HG02571 (cell line): ENCODE data around the gene MIB2.

Experiments used
- ATAC-seq: cut with Tn5 transposase; IDR thresholded peaks from one replicate; pipeline ENCODE4 v1.9.1; 2021; ENCODE audit warnings: mild to moderate bottlenecking, moderate library complexity; ENCODE audit not compliant: unreplicated experiment

Gene MIB2

DNA sequence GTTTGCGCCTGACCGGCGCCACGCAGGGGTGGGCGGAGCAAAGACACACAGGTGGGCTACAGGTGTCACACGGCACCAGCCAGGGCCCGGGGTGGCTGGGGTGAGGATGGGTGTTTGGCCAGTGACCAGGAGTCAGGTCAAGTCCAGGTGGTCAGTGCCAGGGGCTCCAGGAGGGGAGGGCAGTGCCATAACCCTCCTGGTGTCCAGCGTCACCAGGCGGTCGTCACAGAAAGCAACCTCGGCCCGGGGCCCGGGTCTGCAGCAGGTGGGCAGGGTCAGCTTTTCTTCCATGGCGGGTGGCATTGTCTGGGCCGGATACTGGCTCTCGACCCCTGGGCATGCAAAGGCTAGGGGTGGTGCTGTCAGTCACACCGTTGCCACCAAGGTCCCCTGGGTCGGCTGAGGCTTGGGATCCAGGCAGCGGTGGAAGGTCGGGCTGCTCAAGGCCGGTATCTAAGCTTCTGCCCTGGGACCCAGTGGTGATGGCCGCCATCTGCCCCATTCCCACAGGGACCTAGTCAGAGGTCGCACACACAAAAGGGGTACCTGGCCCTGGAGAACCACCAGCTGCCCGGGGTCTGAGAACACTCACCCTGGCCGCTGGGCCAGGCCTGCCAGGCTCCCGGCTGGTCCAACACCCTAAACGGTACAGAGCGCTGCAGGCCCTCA is 17.1 kb upstream of the MIB2 start:
- ATAC-seq, result no peak

DNA sequence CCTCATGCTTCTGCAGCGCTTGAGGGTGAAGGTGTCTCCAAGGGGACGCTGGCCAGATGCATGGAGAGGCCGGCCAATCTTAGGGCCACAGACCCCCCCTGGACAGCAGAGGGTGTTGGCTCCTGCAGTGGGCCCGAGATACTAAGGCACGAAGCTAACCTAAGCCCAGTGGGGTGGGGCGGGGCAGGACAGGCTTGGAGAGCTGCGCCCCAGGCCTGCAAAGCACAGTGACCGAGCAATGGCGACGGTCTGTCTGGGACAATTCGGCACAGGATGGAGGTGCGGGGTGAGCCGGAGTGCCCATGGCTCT is 16.6 kb upstream of the MIB2 start:
- ATAC-seq, result no peak

DNA sequence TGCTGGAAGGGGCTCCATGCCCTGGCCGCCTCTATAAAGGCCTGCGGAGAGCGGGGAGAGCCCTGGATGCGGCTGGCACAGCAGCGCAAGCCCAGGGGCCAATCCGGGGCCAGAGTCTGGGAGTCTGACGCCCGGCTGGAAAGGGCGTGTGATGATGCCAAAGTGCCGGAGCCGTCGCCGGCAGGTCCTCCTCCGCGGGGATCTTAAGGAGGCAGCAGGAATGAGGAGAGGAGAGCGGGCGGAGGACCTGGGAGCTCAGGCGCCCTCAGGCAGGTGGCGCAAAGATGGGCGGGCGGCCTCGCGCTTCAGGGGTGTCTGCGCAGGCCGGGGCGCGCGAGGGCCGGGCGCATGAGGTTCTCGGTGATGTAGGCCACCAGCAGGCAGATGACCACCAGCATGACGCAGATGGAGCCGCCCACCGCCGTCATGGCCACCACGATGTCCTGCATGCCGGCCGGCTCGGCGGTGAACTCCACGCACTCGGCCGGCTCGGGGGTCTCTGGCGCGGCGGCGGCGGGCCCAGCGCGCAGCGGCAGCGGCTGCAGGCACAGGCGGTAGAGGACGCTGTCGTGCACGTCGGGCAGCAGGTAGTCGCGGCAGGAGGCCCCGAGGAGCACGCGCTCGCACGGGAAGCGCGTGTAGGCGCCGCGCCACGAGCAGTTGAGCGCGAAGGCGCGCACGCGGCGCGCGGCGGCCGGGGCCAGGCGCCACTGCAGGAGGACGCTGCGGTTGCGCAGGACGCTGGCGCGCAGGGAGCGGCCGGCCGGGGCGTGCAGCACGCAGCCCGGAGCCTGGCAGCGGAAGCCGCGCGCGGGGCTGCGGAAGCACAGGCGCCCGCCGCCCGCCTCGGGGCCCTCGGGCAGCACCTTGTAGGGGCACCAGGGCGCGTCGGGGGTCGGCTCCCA is 16.0 kb upstream of the MIB2 start:
- no peak for ATAC-seq

DNA sequence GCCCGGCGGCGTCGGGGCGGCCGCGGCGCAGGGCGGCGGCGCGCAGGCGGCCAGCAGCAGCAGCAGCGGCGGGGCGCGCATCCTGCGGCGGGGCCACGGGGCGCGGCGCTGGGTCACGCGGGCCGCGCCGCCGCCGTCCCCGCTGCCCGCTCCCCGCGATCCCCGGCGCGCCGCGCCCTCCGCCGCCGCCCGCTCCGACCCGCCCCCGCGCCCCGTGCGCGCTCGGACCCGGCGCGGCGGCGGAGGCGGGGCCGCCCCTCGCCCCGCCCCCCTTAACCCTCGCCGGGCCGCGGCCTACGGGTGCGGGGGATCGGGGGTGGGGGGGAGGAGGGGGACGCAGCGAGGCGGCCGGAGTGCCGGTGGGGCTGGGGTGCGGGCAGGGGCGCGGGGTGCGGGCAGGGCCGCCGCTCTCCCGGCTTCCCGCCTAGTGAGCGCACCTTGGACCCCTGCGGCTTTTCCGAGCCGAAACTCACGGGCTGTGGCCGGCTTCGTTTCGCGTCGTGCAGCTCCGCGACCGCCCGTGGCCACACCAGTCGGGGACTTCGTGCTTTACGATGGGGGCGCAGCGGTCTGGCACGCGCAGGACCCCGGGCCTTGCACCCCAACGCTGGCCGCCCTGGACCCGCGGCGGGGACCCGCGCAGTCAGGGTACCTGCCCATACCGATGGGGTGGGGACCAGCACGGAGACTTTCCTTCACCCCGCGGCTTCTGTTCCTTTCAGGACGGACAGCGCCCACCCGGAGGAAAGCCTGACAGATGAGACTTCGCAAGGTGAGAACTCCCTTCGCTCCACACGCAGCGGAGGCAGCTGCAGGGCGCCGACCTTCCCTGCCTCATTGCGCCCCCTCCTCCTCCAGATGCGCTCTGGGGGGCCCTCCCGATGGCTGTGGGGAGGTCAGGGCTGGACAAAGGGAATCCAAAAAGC is 15.1 kb upstream of the MIB2 start, which contains the start of gene FNDC10:
Gene FNDC10 (minus strand): TSS at position 201 of the 926 bp plus-strand sequence. CDS start 120 bp downstream, at position 81.
- no peak for ATAC-seq

DNA sequence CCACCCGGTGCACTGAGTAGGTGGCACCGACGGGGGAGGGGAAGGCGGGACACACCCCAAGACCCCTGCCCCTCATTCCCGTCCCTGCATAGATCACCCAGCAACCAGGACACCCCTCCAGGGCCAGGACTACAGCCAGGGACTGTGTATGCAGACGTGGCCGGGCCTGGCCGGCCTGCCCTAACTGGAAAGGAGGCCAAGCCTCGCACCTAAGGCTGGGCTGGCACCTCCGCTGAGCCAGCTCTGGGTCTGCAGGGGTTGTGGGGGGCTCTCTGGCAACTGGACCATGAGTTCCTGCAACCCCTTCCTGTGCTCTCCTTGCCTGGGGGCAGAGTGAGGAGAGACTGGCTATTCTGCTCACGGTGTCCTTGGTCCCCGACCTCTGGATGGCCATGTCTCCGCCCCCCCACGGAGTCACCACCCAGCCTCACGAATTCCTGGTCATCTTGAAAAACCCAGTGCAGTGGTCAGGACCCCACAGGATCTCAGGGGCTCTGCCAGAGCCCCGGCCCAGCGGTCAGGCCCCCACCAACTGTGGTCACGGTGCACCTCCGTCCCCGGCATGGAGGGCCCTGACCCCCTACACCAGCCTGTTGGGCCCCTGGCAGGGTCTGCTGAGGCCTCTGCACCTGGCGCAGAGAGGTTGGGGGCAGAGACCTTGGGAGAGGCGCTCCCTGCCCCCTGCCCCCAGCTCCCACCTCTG is 14.3 kb upstream of the MIB2 start:
- ATAC-seq, result no peak

DNA sequence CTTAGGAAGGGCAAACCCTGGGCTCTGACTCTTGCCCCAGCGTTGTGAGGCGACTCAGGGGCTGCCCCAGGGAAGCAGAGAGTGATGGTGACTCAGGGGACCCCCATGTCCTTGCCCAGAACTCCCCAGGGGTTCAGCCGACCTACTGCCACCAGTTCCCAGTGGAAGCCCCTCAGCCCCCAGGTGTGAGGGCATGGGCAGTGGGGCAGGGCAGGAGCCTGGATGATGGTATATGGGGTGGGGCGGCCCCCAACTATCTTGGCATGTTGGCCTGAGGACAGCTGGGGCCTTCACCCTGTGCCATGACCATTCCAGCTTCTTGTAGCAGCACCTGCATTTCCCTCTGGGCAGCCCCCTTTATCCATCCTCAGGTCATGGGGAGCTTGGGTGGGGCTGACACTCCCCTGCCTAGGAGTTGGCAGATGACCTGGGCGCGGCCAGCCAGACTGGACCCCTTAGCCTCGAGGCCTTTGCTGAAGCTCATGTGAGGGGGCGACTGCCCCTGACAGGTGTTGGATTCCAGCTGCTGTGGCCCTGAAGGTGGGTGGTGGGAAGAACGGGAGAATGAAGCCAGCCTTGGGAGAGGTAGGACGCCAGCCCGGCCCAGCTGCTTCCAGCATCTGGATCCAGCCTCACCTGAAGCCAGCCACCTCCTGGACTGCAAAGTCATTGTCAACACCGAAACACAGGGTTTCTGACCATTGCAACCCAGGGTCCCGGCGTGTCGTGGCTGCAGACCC is 13.6 kb upstream of the MIB2 start:
- ATAC-seq, result no peak

DNA sequence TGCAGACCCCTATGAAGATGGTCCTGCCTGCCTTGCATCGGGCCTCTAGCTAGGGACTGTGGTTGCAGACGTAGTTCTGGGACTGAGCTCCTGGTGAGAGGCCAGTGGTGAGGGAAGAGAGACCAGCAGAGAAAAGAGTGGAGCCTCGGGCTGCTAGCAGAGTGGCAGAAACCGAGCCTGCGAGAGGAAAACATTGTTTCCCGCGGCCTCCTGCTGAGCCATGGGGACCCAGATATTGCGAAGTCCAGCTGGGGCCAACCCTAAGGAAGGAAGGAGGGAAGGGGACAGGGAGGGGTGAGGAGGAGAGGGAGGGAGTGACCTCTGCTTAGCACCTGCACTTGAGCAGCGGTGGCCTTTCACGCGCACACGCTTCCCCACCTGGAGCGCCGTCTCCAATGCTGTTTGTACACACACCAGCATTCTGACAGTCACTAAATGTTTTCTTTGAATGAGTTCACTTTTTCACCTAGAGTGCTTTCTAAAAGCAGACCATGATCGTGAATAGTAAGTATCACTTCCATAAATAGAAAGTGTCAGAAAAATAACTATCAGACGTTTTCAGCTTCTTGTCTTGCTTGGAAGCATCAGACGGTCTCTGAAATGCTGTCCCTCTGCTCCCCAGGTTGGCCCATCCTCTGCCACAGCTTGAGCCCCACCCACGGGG is 12.9 kb upstream of the MIB2 start:
- no peak for ATAC-seq

DNA sequence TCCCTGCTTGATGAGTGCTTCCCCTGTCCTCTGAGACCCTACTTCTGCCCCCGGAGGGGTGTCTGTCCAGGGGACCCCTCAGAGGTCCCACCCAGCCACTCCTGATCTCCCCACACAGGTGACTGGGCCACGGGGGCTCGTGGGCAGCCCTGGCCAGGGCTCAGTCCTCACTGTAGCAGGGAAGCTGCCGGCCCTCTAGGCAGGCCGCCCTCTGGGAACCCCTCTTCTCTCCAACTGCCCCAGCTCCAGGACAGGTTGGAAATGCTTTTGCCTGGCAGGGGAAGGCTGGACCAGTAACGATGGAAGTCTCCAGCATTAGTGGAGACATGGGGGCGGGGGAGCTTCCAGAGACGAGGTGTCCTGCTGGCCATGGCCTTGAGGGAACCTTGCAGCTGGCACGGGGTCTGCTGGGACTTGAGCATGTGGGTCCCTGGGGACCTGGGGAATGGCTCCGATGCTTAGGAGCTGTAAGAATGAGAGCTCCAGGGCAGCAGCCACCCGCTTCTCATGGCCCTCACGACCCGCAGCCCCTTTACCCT is 12.3 kb upstream of the MIB2 start:
- ATAC-seq, result no peak

DNA sequence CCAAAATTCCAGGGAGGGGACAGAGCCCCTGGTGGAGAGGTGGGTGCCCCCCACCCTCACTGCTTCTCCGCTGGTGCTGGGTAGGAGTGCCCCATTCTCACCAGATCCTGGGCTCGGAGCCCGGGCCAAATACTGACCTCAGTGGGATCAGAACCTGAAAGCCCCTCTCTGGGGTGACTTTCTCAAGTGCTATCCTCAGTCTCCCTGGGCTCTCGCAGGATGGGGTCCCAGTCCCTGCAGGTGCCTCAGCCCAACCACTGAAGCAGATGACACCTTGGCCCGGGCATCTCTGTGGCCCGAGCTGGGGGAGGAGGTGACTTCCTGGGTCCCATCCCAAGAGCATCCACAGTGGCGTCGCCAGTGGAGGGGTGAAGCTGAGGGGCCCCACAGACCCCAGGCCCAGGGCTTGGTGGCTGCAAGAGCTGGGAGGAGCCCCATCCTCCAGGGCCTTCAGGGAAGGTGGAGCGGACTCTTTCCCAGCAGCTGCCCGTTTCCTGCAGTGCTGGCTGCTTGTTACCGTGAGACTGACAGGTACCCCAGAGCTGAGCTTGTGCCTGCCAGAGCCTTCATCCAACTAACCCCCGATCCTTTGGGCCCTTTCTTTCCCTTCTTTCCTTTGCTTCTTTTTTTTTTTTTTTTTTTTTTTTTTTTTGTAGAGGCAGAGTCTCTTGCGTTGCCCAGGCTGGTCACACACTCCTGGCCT is 11.5 kb upstream of the MIB2 start:
- ATAC-seq, result no peak

DNA sequence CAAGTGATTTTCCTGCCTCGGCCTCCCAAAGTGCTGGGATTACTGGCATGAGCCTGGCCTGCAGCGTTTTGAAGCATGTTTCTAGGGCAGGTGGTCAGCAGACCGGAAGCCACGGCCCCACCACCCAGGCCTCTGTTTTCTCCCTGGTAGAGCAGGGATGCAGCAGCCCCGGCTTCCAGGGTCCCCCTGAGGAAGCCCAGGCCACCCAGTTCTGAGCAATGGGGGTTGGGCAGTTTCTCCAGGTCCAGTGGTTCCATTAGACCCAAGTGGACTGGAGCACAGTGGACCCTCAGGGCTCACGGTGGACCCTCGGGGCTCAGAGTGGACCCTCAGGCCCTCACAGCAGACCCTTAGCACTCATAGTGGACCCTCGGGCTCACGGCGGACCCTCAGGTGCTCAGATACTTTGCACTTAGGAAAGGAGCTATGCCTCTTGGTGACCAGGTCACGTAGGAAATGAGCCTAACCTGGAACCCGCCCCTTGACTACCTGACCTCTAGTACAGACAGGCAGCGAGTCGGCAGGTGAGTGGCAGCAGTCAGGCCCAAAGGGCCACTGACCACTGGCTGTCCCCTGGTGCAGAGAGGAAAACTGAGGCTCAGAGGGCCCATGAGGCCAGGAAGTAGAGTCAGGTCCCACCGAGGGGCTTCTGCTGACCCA is 10.8 kb upstream of the MIB2 start:
- no peak for ATAC-seq

DNA sequence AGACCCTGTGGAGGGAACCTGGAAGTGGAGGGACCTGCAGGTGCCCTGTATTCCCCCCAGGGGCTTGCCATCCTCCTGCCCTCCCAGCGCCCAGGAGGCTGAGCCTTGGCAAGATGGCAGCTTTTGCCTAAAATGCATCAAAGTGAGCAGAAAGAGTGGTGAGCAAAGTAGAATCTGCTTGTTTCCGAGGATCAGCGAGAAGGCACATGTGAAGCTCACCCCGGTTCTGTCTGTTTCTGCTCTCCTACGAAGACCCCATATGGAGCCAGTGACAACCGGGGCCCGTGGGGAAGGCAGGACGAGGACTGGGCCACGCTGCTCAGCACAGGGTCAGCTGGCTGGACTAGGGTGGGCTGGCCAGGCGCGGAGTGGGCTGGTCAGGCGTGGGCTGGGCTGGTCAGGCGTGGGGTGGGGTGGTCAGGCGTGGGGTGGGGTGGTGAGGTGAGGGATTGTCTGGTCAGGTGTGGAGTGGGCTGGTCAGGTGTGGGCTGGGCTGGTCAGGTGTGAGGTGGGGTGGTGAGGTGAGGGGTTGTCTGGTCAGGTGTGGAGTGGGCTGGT is 10.2 kb upstream of the MIB2 start:
- no peak for ATAC-seq

DNA sequence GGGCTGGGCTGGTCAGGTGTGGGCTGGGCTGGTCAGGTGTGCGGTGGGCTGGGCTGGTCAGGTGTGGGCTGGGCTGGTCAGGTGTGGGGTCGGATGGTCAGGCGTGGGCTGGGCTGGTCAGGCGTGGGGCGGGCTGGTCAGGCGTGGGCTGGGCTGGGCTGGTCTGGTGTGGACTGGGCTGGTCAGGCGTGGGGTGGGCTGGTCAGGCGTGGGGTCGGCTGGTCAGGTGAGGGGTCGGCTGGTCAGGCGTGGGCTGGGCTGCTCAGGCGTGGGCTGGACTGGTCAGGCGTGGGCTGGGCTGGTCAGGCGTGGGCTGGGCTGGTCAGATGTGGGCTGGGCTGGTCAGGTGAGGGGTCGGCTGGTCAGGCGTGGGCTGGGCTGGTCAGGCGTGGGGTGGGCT is 9.6 kb upstream of the MIB2 start:
- no peak for ATAC-seq

DNA sequence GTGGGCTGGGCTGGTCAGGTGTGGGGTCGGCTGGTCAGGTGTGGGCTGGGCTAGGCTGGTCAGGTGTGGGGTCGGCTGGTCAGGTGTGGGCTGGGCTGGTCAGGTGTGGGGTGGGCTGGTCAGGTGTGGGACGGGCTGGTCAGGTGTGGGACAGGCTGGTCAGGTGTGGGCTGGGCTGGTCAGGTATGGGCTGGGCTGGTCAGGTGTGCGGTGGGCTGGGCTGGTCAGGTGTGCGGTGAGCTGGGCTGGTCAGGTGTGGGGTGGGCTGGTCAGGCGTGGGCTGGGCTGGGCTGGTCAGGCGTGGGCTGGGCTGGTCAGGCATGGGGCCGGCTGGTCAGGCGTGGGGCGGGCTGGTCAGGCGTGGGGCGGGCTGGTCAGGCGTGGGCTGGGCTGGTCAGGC is 9.1 kb upstream of the MIB2 start:
- ATAC-seq, result no peak

DNA sequence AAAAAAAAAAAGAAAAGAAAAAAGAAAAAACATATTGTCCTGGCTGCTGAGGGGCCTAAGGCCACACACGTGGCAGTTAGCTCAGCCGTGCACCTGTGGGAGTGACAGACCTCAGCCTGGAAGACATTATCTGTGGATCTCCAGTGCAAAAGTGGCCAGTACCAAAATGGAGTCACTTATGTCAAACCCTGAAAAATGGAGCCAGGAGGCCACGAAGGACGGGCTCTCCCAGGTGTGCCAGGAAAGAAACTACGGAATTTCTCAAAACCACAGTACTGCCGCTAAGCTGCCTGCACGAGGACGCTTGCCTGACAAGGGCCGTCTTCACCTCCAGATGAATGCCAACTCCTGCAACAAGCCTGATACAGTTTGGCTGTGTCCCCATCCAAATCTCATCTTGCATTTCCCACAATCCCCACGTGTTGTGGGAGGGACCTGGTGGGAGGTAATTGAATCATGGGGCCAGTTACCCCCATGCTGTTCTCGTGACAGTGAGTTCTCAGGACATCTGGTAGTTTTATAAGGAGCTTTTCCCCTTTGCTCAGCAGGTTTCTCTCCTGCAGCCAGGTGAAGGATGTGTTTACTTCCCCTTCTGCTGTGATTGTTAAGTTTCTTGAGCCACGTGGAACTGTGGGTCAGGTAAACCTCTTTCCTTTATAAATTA is 5.3 kb upstream of the MIB2 start:
- no peak for ATAC-seq

DNA sequence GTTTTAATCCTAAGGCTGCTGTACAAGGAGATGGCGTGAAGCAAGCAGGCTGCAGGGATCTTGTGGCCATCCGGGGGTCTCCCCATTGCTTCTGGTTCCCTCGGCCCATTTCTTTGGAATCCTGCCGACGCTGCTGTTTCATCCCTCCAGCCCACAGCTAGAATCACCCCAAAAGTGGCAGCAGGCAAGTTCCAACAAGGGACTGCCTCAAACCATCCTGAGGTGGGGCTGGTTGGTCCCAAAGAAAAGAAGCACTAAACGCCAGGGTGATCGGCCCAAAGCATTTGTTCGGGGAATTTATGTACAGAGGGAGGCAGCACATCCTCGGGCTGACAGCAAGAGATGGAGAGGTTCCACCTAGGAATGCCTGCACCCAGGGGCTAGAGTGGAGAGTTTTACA is 4.5 kb upstream of the MIB2 start:
- no peak for ATAC-seq

DNA sequence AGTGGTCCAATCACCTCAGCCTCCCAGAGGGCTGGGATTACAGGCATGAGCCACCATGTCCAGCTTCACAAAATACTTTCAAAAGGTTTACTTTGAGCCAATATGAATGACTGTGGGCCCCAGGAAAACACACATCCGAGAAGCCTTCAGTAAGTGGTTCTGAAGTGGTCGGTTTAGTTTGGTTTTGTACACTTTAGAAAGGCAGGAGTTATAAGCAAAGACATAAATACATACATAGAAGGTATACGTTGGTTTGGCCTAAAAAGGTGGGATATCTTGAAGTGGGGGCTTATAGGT is 3.2 kb upstream of the MIB2 start:
- ATAC-seq, result no peak

DNA sequence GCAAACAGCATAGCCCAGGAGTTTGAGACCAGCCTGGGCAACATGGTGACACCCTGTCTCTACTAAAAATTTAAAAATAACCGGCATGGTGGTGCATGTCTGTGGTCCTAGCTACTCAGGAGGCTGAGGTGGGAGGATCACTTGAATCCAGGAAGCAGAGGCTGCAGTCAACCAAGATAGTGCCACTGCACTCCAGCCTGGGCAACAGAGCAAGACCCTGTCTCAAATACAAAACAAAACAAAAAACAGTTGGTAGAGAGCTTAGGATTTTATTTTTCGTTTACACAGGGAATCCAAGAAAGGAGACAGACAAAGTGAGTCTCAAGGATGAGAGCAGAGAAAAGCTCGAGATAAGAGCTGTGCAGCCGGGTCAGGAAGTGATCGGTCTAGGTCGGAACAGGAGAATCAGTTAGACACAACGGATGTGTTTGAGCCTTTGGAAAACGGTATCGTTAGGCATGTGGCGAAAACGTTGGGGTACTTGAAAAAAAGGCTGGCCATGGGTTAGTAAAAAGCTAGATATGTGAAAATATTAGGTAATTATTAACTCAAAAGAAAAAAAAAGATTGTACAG is 1.7 kb upstream of the MIB2 start:
- no peak for ATAC-seq
